Neural crest cell (in vitro differentiated cells): Measurements from ENCODE around the gene DLX3. TPM values are rescaled to one million over a fixed set of nuclear protein-coding genes. Genes with fewer than 3 reads are reported as not detected.

Source experiments
- DNase-seq: peaks from one replicate; pipeline ENCODE4 v3.0.0; 2021; ENCODE audit warnings: low read depth, mixed read lengths, low spot score
- H3K27ac Mint-ChIP-seq: one replicate; pipeline ENCODE4 v1.8.0; 2021; ENCODE audit warnings: mild to moderate bottlenecking, mixed read lengths; ENCODE audit not compliant: unreplicated experiment
- H3K27me3 Mint-ChIP-seq: 2 replicates; pipeline ENCODE4 v1.8.0; 2021; ENCODE audit warnings: low read depth, mild to moderate bottlenecking, mixed read lengths
- H3K36me3 Mint-ChIP-seq: 2 replicates; pipeline ENCODE4 v1.8.0; 2021; ENCODE audit warnings: low read depth, mild to moderate bottlenecking, mixed read lengths
- H3K4me1 Mint-ChIP-seq: 2 replicates; pipeline ENCODE4 v1.8.0; 2021; ENCODE audit warnings: mixed read lengths
- H3K4me3 Mint-ChIP-seq: one replicate; pipeline ENCODE4 v1.8.0; 2021; ENCODE audit warnings: mild to moderate bottlenecking, mixed read lengths
- H3K9me3 Mint-ChIP-seq: 2 replicates; pipeline ENCODE4 v1.8.0; 2021; ENCODE audit warnings: mixed read lengths
- total RNA-seq: library from RNA; stranded (reverse); gene quantifications from 2 replicates; pipeline ENCODE4 v1.2.1, GENCODE V29; 2021
- TF ChIP-seq, protein P1 (sequence below): fragments of 200-600 bp; sonication (generic); conservative IDR thresholded peaks from 2 replicates; pipeline ENCODE4 v1.5.0; 2021; ENCODE audit warnings: antibody characterized with exemption, mild to moderate bottlenecking

Gene DLX3
- total RNA-seq, 1 donor from 2014 or later = 1.0 TPM

DNA sequence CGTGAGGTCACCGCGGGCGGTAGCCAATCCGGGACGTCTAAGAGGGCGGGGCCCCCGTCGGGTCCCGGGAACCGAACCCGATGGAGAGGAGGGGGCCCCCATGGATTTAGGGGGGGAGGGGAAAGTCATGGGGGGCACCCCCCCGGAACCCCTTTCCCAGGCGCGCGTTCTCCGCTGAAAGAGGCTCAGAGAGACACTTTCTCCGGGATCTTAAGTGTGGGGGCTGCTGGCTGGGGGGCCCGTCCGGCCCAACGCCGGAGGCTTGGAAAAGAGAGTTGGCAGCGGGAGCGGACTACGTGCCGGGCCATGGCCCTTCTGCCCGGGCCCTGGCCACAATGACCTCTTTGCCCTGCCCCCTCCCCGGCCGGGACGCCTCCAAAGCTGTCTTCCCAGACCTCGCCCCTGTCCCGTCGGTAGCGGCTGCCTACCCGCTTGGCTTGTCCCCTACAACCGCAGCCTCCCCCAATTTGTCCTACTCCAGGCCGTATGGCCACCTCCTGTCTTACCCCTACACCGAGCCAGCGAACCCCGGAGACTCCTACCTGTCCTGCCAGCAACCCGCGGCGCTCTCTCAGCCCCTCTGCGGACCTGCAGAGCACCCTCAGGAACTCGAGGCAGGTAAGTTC, 25.8 kb downstream of the DLX3 start, which contains the start of gene DLX4:
Gene DLX4 (plus strand): TSS at position 57 of the 626 bp plus-strand sequence. CDS start 279 bp downstream, at position 336.
- TF ChIP-seq, protein P1, sequence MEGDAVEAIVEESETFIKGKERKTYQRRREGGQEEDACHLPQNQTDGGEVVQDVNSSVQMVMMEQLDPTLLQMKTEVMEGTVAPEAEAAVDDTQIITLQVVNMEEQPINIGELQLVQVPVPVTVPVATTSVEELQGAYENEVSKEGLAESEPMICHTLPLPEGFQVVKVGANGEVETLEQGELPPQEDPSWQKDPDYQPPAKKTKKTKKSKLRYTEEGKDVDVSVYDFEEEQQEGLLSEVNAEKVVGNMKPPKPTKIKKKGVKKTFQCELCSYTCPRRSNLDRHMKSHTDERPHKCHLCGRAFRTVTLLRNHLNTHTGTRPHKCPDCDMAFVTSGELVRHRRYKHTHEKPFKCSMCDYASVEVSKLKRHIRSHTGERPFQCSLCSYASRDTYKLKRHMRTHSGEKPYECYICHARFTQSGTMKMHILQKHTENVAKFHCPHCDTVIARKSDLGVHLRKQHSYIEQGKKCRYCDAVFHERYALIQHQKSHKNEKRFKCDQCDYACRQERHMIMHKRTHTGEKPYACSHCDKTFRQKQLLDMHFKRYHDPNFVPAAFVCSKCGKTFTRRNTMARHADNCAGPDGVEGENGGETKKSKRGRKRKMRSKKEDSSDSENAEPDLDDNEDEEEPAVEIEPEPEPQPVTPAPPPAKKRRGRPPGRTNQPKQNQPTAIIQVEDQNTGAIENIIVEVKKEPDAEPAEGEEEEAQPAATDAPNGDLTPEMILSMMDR = no peak
- Mint-ChIP-seq H3K36me3 (peaks cover 5% of the 10 kb centered on the region), H3K27ac (no peak within 1 kb of the TSS), H3K27me3 (peaks cover 99% of the 10 kb centered on the region), H3K9me3 (no peaks in the 10 kb centered on the region), H3K4me1 (peaks cover 22% of the 10 kb centered on the region), H3K4me3 (peak within 1 kb of the TSS; percentile 92)
- DNase-seq = no peak

DNA sequence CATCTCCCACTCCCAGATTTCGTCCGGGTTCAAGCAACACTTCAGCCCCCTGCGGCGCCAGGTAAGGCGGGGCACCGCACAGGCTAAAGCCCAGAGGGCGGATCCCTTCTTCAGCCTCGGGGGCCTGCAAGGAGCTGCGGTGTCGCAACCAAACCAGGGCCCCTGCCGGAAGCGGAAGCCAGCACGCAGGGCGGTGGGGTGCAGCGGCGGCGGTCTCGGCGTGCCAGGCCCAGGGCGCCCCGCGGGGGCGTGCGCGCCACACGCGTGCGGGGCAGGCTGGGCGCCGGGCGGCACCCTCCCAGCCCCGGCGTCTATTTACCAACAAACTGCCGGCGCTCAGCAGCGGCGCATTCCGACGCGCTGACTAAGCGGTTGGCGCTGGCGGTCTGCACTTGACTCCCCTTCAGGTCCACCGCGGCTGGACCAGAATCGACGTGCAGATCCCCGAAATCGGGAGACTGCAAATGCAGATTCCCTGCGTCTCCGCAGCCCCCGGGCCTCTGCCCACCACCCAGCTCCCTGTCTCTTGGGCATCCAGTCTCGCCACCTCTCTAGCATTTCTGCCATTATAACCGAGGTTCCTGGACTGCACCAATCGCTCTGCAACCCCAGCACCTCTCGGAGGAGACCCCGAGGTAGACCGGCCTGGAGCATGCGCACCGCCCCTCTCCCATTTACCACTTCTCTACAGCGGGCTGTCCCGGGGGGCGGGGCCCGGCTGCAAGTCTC, 26.5 kb downstream of the DLX3 start:
- Mint-ChIP-seq H3K36me3 (peaks cover 5% of the 10 kb centered on the region), H3K4me1 (peaks cover 28% of the 10 kb centered on the region), H3K9me3 (no peaks in the 10 kb centered on the region), H3K4me3 (peak overlapping the region; percentile 92), H3K27me3 (peaks cover 99% of the 10 kb centered on the region), H3K27ac (no peak overlapping the region)
- DNase-seq = peak; percentile 56
- TF ChIP-seq, protein P1 = no peak

DNA sequence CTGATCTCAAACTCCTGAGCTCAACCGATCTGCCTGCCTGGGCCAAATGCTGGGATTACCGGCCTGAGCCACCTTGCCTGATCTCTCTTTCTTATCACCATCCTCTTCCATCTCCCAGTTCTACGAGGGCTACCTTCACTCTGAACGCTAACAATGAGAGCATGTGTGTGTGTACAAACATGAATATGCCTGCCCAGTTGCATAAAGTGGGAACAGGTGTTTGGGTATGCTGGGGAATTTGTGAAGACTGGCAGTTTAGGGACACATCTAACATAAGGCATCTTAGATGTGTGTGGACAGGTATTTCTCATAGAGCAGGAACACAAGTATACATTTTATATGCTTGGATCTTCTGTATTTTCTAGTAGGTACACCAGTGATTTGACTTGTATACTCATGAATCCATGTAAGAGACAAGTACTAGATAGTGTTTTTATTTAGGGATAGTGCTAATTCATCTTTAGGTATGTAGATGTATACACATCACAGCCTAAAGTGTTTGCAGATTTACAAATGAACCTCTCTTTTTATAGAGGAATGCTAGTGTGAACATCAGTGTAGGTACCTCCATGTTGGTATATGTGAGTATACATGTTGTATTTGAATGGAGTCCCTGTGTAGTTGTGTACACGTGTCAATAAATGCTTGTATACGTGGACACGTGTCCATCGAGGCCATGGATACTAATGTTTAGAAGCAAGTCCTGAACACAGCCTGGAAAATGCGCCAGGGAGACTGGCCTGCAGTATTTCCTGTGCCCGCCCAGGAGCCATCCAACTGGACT, 27.2 kb downstream of the DLX3 start:
- Mint-ChIP-seq H3K27ac (no peak overlapping the region), H3K4me1 (peaks cover 32% of the 10 kb centered on the region)
- DNase-seq = no peak

DNA sequence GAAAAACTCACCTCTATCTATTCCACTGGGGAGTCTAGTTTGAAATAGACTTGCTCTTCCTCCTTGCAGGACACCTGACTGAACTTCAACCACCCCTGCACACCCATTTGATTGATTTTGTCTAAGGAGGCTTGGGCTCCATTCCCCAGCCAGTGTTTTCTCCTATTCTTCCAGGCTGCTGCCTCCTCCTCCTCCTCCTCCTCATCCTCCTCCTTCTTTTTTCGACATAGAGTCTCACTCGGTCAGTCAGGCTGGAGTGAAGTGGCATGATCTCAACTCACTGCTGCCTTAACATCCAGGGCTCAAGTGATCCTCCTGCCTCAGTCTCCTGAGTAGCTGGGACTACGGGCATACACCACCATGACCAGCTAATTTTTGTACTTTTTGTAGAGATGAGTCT, 27.8 kb downstream of the DLX3 start:
- H3K27ac Mint-ChIP-seq = no peak overlapping the region
- TF ChIP-seq, protein P1 = no peak
- peaks cover 5% of the 10 kb centered on the region for H3K36me3 Mint-ChIP-seq
- no peaks in the 10 kb centered on the region for H3K9me3 Mint-ChIP-seq
- H3K27me3 Mint-ChIP-seq = peaks cover 99% of the 10 kb centered on the region
- peaks cover 32% of the 10 kb centered on the region for H3K4me1 Mint-ChIP-seq
- H3K4me3 Mint-ChIP-seq = peak overlapping the region; percentile 4
- DNase-seq = no peak

More for the DNA sequence above, 27.2 kb downstream of the DLX3 start:
- H3K9me3 Mint-ChIP-seq = no peaks in the 10 kb centered on the region
- peaks cover 5% of the 10 kb centered on the region for H3K36me3 Mint-ChIP-seq
- H3K27me3 Mint-ChIP-seq = peaks cover 99% of the 10 kb centered on the region
- TF ChIP-seq, protein P1 = no peak
- H3K4me3 Mint-ChIP-seq = peak overlapping the region; percentile 73

DNA sequence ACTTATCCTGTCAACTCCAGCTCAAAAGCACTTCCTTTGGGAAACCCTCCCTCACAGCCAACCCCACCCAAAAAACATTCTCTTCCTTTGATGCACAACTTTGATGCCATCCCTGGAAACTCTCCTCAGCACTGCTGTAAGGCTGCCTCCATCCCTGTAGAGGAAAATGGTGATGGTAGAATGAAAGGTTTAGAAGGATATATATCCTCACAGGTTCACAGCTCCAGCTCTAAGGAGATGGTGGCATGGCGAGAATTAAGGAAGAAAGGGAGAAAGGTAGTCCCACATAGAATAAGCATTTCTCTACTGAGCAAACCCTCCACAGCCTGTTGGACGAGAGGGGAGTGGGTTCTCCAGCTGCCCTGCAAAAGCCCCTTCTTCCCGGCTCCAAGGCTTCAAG, 28.3 kb downstream of the DLX3 start:
- H3K9me3 Mint-ChIP-seq = no peaks in the 10 kb centered on the region
- H3K27me3 Mint-ChIP-seq = peaks cover 99% of the 10 kb centered on the region
- H3K36me3 Mint-ChIP-seq = peaks cover 5% of the 10 kb centered on the region
- no peak overlapping the region for H3K4me3 Mint-ChIP-seq
- no peak overlapping the region for H3K27ac Mint-ChIP-seq
- TF ChIP-seq, protein P1 = no peak
- peaks cover 32% of the 10 kb centered on the region for H3K4me1 Mint-ChIP-seq
- no peak for DNase-seq
